ENCODE data around the gene TMEM179.

GRCh38 chr14:104552738-104553125 is 51.8 kb downstream of the TMEM179 start:
- TF ChIP-seq EZH2phosphoT487 (IDR thresholded peaks at IDR 0.05; ENCODE audit: insufficient read depth, low read depth) (no peak), EZH2 (IDR thresholded peaks at IDR 0.05; ENCODE audit: insufficient read depth, poor library complexity, severe bottlenecking) (no peak)

All from GM23248 (cell line).